H1 (cell line): ENCODE data around the gene SMOC2. TPM values are rescaled to one million over a fixed set of nuclear protein-coding genes. Genes with fewer than 3 reads are reported as not detected.

Experiments used
- CTCF ChIA-PET: fragments of 300-600 bp; sonication (Branson Sonifier 250); formaldehyde crosslinking; loops from one replicate; lab custom pipeline; 2021; ENCODE audit not compliant: partially characterized antibody; lab: Charles Lee
- POLR2A ChIA-PET: fragments of 300-600 bp; sonication (Branson Sonifier 250); formaldehyde crosslinking; loops from one replicate; lab custom pipeline; 2021; ENCODE audit warnings: inconsistent platforms; ENCODE audit not compliant: partially characterized antibody; lab: Charles Lee
- DNase-seq, 2 experiments: peaks; one replicate each; pipeline versions ENCODE4 v3.0.0 to v3.0.0-alpha.2; 2010 to 2022; ENCODE audit warnings: low spot score in 2 of 2, low read depth in 1 of 2, mixed read lengths in 1 of 2
- FAIRE-seq: peaks from 2 replicates; lab custom pipeline; 2011; peaks lifted over from hg19 to GRCh38; lab: Jason Lieb, UNC
- H2AFZ ChIP-seq: 2 replicates; pipeline ENCODE4 v1.8.1; 2012; ENCODE audit warnings: low read length, inconsistent platforms
- H2AK5ac ChIP-seq: 2 replicates; pipeline ENCODE4 v1.6.1; 2013; ENCODE audit warnings: low read depth, low read length
- H2BK120ac ChIP-seq: replicated peaks from 2 replicates; pipeline ENCODE3; 2013; ENCODE audit warnings: low read depth, low read length, inconsistent platforms
- H2BK12ac ChIP-seq: 2 replicates; pipeline ENCODE4 v1.6.1; 2013; ENCODE audit warnings: low read depth, low read length
- H2BK15ac ChIP-seq: 2 replicates; pipeline ENCODE4 v1.6.1; 2013; ENCODE audit warnings: low read length
- H2BK20ac ChIP-seq: 2 replicates; pipeline ENCODE4 v1.6.1; 2013; ENCODE audit warnings: low read length
- H2BK5ac ChIP-seq: 2 replicates; pipeline ENCODE4 v1.6.1; 2013; ENCODE audit warnings: low read depth, low read length
- H3K14ac ChIP-seq: 2 replicates; pipeline ENCODE4 v1.6.1; 2013; ENCODE audit warnings: inconsistent platforms; ENCODE audit not compliant: insufficient read length
- H3K18ac ChIP-seq: 2 replicates; pipeline ENCODE4 v1.6.1; 2013; ENCODE audit warnings: low read length; ENCODE audit errors: extremely low read depth
- H3K23ac ChIP-seq: 2 replicates; pipeline ENCODE4 v1.6.1; 2013; ENCODE audit warnings: inconsistent platforms; ENCODE audit not compliant: insufficient read length
- H3K23me2 ChIP-seq: 2 replicates; pipeline ENCODE4 v1.6.1; 2013; ENCODE audit warnings: low read depth, low read length
- H3K27ac ChIP-seq: 2 replicates; pipeline ENCODE4 v1.6.1; 2011; ENCODE audit warnings: low read depth, low read length, inconsistent platforms
- H3K27me3 ChIP-seq, 4 experiments: replicated peaks in 1 of 4; 1 replicate in 1 of 4; 2 replicates in 3 of 4; pipeline versions ENCODE4 v1.6.1 to v1.8.1; 2011 to 2013; ENCODE audit warnings: low read length in 3 of 4, mild to moderate bottlenecking in 3 of 4, inconsistent platforms in 2 of 4, mixed read lengths in 2 of 4, moderate library complexity in 1 of 4; ENCODE audit not compliant: control insufficient read depth in 3 of 4, insufficient read depth in 3 of 4; ENCODE audit errors: extremely low read depth in 1 of 4
- H3K36me3 ChIP-seq, 4 experiments: 2 replicates each; pipeline versions ENCODE4 v1.6.1 to v1.8.1; 2011 to 2013; ENCODE audit warnings: mild to moderate bottlenecking in 4 of 4, low read length in 3 of 4, moderate library complexity in 2 of 4, control low read depth in 1 of 4, inconsistent platforms in 1 of 4; ENCODE audit not compliant: insufficient read depth in 4 of 4, control insufficient read depth in 2 of 4
- H3K4ac ChIP-seq: replicated peaks from 2 replicates; pipeline ENCODE3; 2013; ENCODE audit warnings: low read length, low read depth, mixed read lengths, inconsistent platforms; ENCODE audit not compliant: insufficient read length
- H3K4me1 ChIP-seq, 4 experiments: replicated peaks in 1 of 4; 1 replicate in 1 of 4; 2 replicates in 3 of 4; pipeline versions ENCODE4 v1.6.1 to v1.8.1; 2011 to 2013; ENCODE audit warnings: low read length in 3 of 4, inconsistent platforms in 2 of 4, mixed read lengths in 1 of 4; ENCODE audit not compliant: insufficient read depth in 4 of 4, control insufficient read depth in 3 of 4
- H3K4me2 ChIP-seq, 2 experiments: 2 replicates each; pipeline versions ENCODE4 v1.6.1 to v1.8.1; 2011 to 2013; ENCODE audit warnings: low read depth in 2 of 2, low read length in 2 of 2, control low read depth in 1 of 2, inconsistent platforms in 1 of 2, mild to moderate bottlenecking in 1 of 2; ENCODE audit not compliant: insufficient read depth in 1 of 2
- H3K4me3 ChIP-seq, 4 experiments: fragments of 200-600, 300-600 bp in 1 of 4; sonication (generic), shearing (Covaris generic), sonication (Bioruptor Twin) in 1 of 4; 2 replicates each; pipeline versions ENCODE4 v1.5.1 to v1.8.1; 2011 to 2016; ENCODE audit warnings: low read length in 4 of 4, low read depth in 3 of 4, control low read depth in 2 of 4, inconsistent platforms in 2 of 4, mild to moderate bottlenecking in 2 of 4, mixed read lengths in 1 of 4, moderate library complexity in 1 of 4; ENCODE audit not compliant: insufficient read depth in 2 of 4; ENCODE audit errors: extremely low read depth in 1 of 4
- H3K56ac ChIP-seq: replicated peaks from 2 replicates; pipeline ENCODE3; 2013; ENCODE audit warnings: low read depth, mild to moderate bottlenecking, mixed read lengths, low read length, inconsistent platforms; ENCODE audit not compliant: insufficient read length
- H3K79me1 ChIP-seq: 2 replicates; pipeline ENCODE4 v1.6.1; 2013; ENCODE audit warnings: low read depth, low read length, control low read depth
- H3K79me2 ChIP-seq, 2 experiments: 2 replicates each; pipeline versions ENCODE4 v1.6.1 to v1.8.1; 2012 to 2013; ENCODE audit warnings: low read length in 2 of 2, mild to moderate bottlenecking in 2 of 2, inconsistent platforms in 1 of 2; ENCODE audit not compliant: insufficient read depth in 2 of 2, control insufficient read depth in 1 of 2
- H3K9ac ChIP-seq, 4 experiments: replicated peaks in 1 of 4; 1 replicate in 1 of 4; 2 replicates in 3 of 4; pipeline versions ENCODE4 v1.6.1 to v1.8.1; 2011 to 2013; ENCODE audit warnings: low read depth in 3 of 4, low read length in 3 of 4, control low read depth in 2 of 4, mild to moderate bottlenecking in 2 of 4, moderate library complexity in 2 of 4, inconsistent platforms in 1 of 4; ENCODE audit errors: extremely low read depth in 1 of 4
- H3K9me3 ChIP-seq, 2 experiments: 2 replicates each; pipeline versions ENCODE4 v1.6.1 to v1.8.1; 2012 to 2013; ENCODE audit warnings: mild to moderate bottlenecking in 2 of 2, moderate library complexity in 2 of 2, control low read depth in 1 of 2, inconsistent platforms in 1 of 2, low read depth in 1 of 2, low read length in 1 of 2, mixed read lengths in 1 of 2; ENCODE audit not compliant: insufficient read depth in 2 of 2
- H4K20me1 ChIP-seq, 2 experiments: replicated peaks in 1 of 2; 2 replicates each; pipeline versions ENCODE3 to v1.8.1; 2011 to 2013; ENCODE audit warnings: inconsistent platforms in 2 of 2, low read length in 2 of 2, mild to moderate bottlenecking in 1 of 2; ENCODE audit not compliant: insufficient read depth in 2 of 2, control insufficient read depth in 1 of 2
- H4K5ac ChIP-seq: 2 replicates; pipeline ENCODE4 v1.6.1; 2013; ENCODE audit warnings: low read length, low read depth, mixed read lengths, inconsistent platforms; ENCODE audit not compliant: insufficient read length
- H4K8ac ChIP-seq: 2 replicates; pipeline ENCODE4 v1.8.0; 2013; ENCODE audit warnings: mild to moderate bottlenecking, moderate library complexity, low read length, inconsistent platforms; ENCODE audit not compliant: insufficient read depth; ENCODE audit errors: extremely low read depth
- H4K91ac ChIP-seq: replicated peaks from 2 replicates; pipeline ENCODE3; 2013; ENCODE audit warnings: low read length, mixed read lengths, inconsistent platforms; ENCODE audit not compliant: insufficient read length
- ASH2L ChIP-seq: fragments of 200-600, 300-600 bp; sonication (generic); IDR thresholded peaks from one replicate; pipeline ENCODE4 v1.7.1; 2017; ENCODE audit warnings: low read length
- BRCA1 ChIP-seq: IDR thresholded peaks from 2 replicates; pipeline ENCODE4 v1.6.1; 2012; ENCODE audit warnings: low read depth, low read length, improper control_type of control experiment
- CBX8 ChIP-seq: fragments of 300-800, 300-1000 bp; sonication (generic); IDR thresholded peaks from 2 replicates; pipeline ENCODE4 v1.7.1; 2016; ENCODE audit warnings: low read depth, low read length, borderline replicate concordance
- EP300 ChIP-seq, 2 experiments: IDR thresholded peaks; 1 replicate in 1 of 2; 2 replicates in 1 of 2; pipeline ENCODE4 v1.6.1; 2011 to 2012; ENCODE audit warnings: low read depth in 2 of 2, low read length in 2 of 2, mild to moderate bottlenecking in 2 of 2, borderline replicate concordance in 1 of 2, inconsistent platforms in 1 of 2, moderate library complexity in 1 of 2
- JUND ChIP-seq: IDR thresholded peaks from 2 replicates; pipeline ENCODE4 v1.6.1; 2011; ENCODE audit warnings: mild to moderate bottlenecking, improper control_type of control experiment, low read length
- KDM4A ChIP-seq: IDR thresholded peaks from one replicate; pipeline ENCODE4 v1.7.1; 2012; ENCODE audit warnings: low read depth, mild to moderate bottlenecking, moderate library complexity, low read length, inconsistent platforms; ENCODE audit not compliant: severe bottlenecking
- KDM5A ChIP-seq: fragments of 200-600 bp; IDR thresholded peaks from 2 replicates; pipeline ENCODE4 v1.7.1; 2012; ENCODE audit warnings: mild to moderate bottlenecking, low read length, inconsistent platforms, mixed read lengths
- RNF2 ChIP-seq: fragments of 200-900, 300-1000 bp; sonication (generic); IDR thresholded peaks from 2 replicates; pipeline ENCODE4 v1.7.1; 2016; ENCODE audit warnings: borderline replicate concordance, low read depth, mild to moderate bottlenecking, antibody characterized with exemption, low read length; ENCODE audit not compliant: poor library complexity, severe bottlenecking; ENCODE audit errors: missing control alignments
- SIRT6 ChIP-seq: IDR thresholded peaks from one replicate; pipeline ENCODE4 v1.7.1; 2012; ENCODE audit warnings: low read length, inconsistent platforms
- TAF7 ChIP-seq: optimal IDR thresholded peaks from 2 replicates; pipeline ENCODE3; 2011; ENCODE audit warnings: low read depth, mild to moderate bottlenecking, inconsistent platforms, low read length, moderate library complexity, borderline replicate concordance
- WGBS, 2 experiments: shearing (Covaris generic) in 1 of 2; methylation state at CpG; one replicate each; pipeline versions ENCODE4 v1.1.6 to v1.1.7; 2013 to 2015; ENCODE audit warnings: low lambda C conversion rate in 2 of 2, mixed read lengths in 2 of 2, inconsistent platforms in 1 of 2, low coverage in 1 of 2, missing lambda C conversion rate in 1 of 2; ENCODE audit not compliant: insufficient replicate concordance in 2 of 2, insufficient coverage in 1 of 2, insufficient read length in 1 of 2; ENCODE audit errors: extremely low coverage in 1 of 2, missing lambda C conversion rate in 1 of 2; 5-methylcytosine and 5-hydroxymethylcytosine counted together
- polyA plus RNA-seq, 7 experiments: library from polyadenylated mRNA; depleted of rRNA in 3 of 7; stranded (reverse) in 5 of 7; unstranded in 2 of 7; fragments of >200 nt in 5 of 7; fragments of 200-250 nt in 2 of 7; gene quantifications; 1 replicate in 5 of 7; 2 replicates in 1 of 7; 4 replicates in 1 of 7; pipeline versions ENCODE4 v1.2.1 to v1.2.3, GENCODE V29; 2011 to 2013; ENCODE audit warnings: missing spikeins in 2 of 7, mixed read lengths in 2 of 7
- total RNA-seq: library from RNA; stranded (reverse); fragmentation: NEBNext Ultra II Directional; extraction: Animal tissue kit (Norgen Biotek cat#: 25700); gene quantifications from 2 replicates; pipeline ENCODE4 v1.2.1, GENCODE V29; 2021
- TF ChIP-seq, protein P1 (sequence below): IDR thresholded peaks from 2 replicates; pipeline ENCODE4 v1.6.1; 2011; ENCODE audit warnings: low read length, improper control_type of control experiment
- TF ChIP-seq, protein P2 (sequence below): IDR thresholded peaks from 2 replicates; pipeline ENCODE4 v1.6.1; 2011; ENCODE audit warnings: low read depth, mild to moderate bottlenecking, low read length; ENCODE audit not compliant: insufficient read depth

SMOC2 gene
- total and polyA plus RNA-seq, 2 of the 8 experiments (the other 6 are each of a cell fraction or from before 2014, with no cell fraction given): 7.7 to 8.5 TPM

DNA sequence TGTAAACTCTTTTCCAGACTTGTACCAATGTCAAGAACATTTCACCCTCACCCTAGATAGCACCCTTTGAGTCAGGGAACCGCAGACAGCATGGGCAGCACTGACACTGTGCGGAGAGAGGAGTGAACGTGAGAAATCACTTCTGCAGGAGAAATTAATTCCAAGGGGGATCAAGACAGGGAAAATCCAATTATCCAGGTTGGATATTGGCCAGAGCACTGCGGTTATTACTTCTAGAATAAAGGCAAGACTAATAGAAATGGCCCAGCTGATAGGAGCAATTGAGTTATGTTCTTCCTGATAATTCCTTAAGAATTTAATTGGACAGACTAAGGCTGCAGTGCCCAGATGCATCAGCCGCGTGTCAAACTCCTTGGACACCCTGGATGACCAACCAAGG lies 179.6 kb downstream of the SMOC2 start:
- no peak overlapping the region for H2AK5ac ChIP-seq
- H2BK120ac ChIP-seq: no peak overlapping the region
- no peaks in the 10 kb centered on the region for H3K79me1 ChIP-seq
- H3K27ac ChIP-seq: no peak overlapping the region
- H3K4ac ChIP-seq: no peak overlapping the region
- H4K8ac ChIP-seq: no peak overlapping the region
- no peak overlapping the region for H2BK5ac ChIP-seq
- POLR2A ChIA-PET: no interaction called here
- H3K9ac ChIP-seq: no peak overlapping the region
- FAIRE-seq (no peak), DNase-seq (no peak)
- no peak overlapping the region for H3K14ac ChIP-seq
- H3K4me1 ChIP-seq: peaks cover 0 to 4% (median 0%) of the 10 kb centered on the region in 4 experiments; a peak in 2 of 7 replicates
- no peak overlapping the region for H3K4me3 ChIP-seq
- no peak overlapping the region for H2BK12ac ChIP-seq
- H4K20me1 ChIP-seq: peaks cover 0 to 4% of the 10 kb centered on the region in 2 experiments
- H2BK20ac ChIP-seq: no peak overlapping the region
- no peaks in the 10 kb centered on the region for H3K79me2 ChIP-seq
- no peak overlapping the region for H3K18ac ChIP-seq
- no peaks in the 10 kb centered on the region for H3K36me3 ChIP-seq
- no peak overlapping the region for H2BK15ac ChIP-seq
- H3K4me2 ChIP-seq: no peak overlapping the region
- H3K27me3 ChIP-seq: no peaks in the 10 kb centered on the region
- no peak overlapping the region for H4K91ac ChIP-seq
- CTCF ChIA-PET: interaction anchor here (1.3 kb wide), 1 partner anchor 90 kb away, joined by 3 read pairs; no protein-coding TSS in a partner anchor
- peaks cover 0 to under 1% of the 10 kb centered on the region in 2 experiments; a peak in 2 of 4 replicates for H3K9me3 ChIP-seq
- H2AFZ ChIP-seq: no peak overlapping the region
- 75% methylated on average over 6 of the region's 6 CpGs; no CpG with 5 or more reads in 1 of the 2 experiments for WGBS, 2 experiments
- H4K5ac ChIP-seq: no peak overlapping the region
- no peak overlapping the region for H3K23ac ChIP-seq
- H3K23me2 ChIP-seq: peaks cover 4% of the 10 kb centered on the region
- no peak overlapping the region for H3K56ac ChIP-seq
- no peak for TF ChIP-seq CBX8
- TF ChIP-seq KDM5A: no peak
- TF ChIP-seq BRCA1: no peak
- TF ChIP-seq TAF7: no peak
- TF ChIP-seq, protein P1, sequence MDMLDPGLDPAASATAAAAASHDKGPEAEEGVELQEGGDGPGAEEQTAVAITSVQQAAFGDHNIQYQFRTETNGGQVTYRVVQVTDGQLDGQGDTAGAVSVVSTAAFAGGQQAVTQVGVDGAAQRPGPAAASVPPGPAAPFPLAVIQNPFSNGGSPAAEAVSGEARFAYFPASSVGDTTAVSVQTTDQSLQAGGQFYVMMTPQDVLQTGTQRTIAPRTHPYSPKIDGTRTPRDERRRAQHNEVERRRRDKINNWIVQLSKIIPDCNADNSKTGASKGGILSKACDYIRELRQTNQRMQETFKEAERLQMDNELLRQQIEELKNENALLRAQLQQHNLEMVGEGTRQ: no peak
- TF ChIP-seq, protein P2, sequence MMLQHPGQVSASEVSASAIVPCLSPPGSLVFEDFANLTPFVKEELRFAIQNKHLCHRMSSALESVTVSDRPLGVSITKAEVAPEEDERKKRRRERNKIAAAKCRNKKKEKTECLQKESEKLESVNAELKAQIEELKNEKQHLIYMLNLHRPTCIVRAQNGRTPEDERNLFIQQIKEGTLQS: no peak
- TF ChIP-seq JUND: no peak
- TF ChIP-seq RNF2: no peak
- TF ChIP-seq EP300 (IDR thresholded peaks at IDR 0.05; ENCODE audit: borderline replicate concordance in 1 of 2, low read depth in 2 of 2, low read length in 2 of 2): no peak
- TF ChIP-seq SIRT6: no peak
- no peak for TF ChIP-seq KDM4A
- no peak for TF ChIP-seq ASH2L
